ENCODE results near the gene TECTA. TPM values are rescaled to one million over a fixed set of nuclear protein-coding genes. Genes with fewer than 3 reads are reported as not detected.

TECTA gene, protein sequence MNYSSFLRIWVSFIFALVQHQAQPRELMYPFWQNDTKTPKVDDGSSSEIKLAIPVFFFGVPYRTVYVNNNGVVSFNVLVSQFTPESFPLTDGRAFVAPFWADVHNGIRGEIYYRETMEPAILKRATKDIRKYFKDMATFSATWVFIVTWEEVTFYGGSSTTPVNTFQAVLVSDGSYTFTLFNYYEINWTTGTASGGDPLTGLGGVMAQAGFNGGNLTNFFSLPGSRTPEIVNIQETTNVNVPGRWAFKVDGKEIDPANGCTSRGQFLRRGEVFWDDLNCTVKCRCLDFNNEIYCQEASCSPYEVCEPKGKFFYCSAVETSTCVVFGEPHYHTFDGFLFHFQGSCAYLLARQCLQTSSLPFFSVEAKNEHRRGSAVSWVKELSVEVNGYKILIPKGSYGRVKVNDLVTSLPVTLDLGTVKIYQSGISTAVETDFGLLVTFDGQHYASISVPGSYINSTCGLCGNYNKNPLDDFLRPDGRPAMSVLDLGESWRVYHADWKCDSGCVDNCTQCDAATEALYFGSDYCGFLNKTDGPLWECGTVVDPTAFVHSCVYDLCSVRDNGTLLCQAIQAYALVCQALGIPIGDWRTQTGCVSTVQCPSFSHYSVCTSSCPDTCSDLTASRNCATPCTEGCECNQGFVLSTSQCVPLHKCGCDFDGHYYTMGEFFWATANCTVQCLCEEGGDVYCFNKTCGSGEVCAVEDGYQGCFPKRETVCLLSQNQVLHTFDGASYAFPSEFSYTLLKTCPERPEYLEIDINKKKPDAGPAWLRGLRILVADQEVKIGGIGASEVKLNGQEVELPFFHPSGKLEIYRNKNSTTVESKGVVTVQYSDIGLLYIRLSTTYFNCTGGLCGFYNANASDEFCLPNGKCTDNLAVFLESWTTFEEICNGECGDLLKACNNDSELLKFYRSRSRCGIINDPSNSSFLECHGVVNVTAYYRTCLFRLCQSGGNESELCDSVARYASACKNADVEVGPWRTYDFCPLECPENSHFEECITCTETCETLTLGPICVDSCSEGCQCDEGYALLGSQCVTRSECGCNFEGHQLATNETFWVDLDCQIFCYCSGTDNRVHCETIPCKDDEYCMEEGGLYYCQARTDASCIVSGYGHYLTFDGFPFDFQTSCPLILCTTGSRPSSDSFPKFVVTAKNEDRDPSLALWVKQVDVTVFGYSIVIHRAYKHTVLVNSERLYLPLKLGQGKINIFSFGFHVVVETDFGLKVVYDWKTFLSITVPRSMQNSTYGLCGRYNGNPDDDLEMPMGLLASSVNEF (N-terminal part only)
- total RNA-seq: under 1 TPM; 0.20 to 0.31 TPM

DNA sequence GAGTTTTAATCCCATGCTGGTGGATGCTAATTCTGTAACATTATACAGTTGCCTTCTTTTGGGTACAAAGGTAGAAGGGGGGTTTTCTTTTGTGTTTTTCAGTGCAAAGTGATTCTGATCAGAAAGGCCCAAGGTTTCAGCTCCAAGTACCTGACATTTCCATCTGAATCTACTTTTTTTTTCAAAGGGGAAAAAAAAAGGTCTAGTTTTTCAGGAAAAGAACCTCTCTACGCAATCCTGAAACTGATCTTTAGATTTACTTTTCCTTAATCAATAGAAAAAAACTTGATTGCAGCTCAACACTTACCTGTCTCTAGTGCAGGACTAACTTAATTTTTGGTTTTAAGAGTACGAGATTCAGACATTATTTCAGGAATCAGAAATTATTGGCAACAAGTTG is at the start of gene TECTA:
TECTA (plus strand) TSS at position 301 of the 400 bp plus-strand sequence. CDS start 1,423 bp downstream, outside the sequence.

Other genes with a start within 250 kb of the TECTA start
- gene TBCEL, start 77.1 kb upstream of the TECTA start, total RNA-seq: 10 to 100 TPM; 14.8 to 17.0 TPM
- gene SC5D, start 191.5 kb downstream of the TECTA start, total RNA-seq: 10 to 100 TPM; 33.8 to 34.3 TPM

All from activated naive CD4-positive, alpha-beta T cell treated with anti-CD3 and anti-CD28 coated beads, Interleukin-2, amount 10 ng/mL, durations not matched to agents 5 hours and 36 hours (primary cell).